CD8-positive, alpha-beta memory T cell (primary cell): ENCODE results near the gene FABP1. TPM values are rescaled to one million over a fixed set of nuclear protein-coding genes. Genes with fewer than 3 reads are reported as not detected.
A peak's percentile ranks its signal among the peaks of the same experiment; 100 is the strongest.

Experiments
- CTCF ChIA-PET: fragments of 350-600 bp; sonication (Branson Sonifier 250); formaldehyde crosslinking; loops from one replicate; lab custom pipeline; 2021; ENCODE audit warnings: antibody characterized with exemption; lab: Charles Lee
- POLR2A ChIA-PET: fragments of 350-600 bp; sonication (Branson Sonifier 250); formaldehyde crosslinking; loops from one replicate; lab custom pipeline; 2021; ENCODE audit warnings: antibody characterized with exemption; lab: Charles Lee
- DNase-seq, 5 donors: peaks; one replicate each; pipeline versions ENCODE4 v3.0.0 to v3.0.0-alpha.2; 2020 to 2022; ENCODE audit warnings: mixed read lengths in 1 of 5
- H3K27ac ChIP-seq: one replicate; pipeline ENCODE4 v1.7.0; 2013; ENCODE audit warnings: low read depth, mild to moderate bottlenecking, low read length, moderate library complexity
- H3K27me3 ChIP-seq: 2 replicates; pipeline ENCODE4 v1.7.0; 2013; ENCODE audit warnings: low read length, mild to moderate bottlenecking; ENCODE audit not compliant: insufficient read depth, poor library complexity, severe bottlenecking
- H3K36me3 ChIP-seq: 2 replicates; pipeline ENCODE4 v1.7.0; 2013; ENCODE audit warnings: mild to moderate bottlenecking, low read length, moderate library complexity; ENCODE audit not compliant: insufficient read depth
- H3K4me1 ChIP-seq: 2 replicates; pipeline ENCODE4 v1.7.0; 2013; ENCODE audit warnings: mild to moderate bottlenecking, low read length, moderate library complexity; ENCODE audit not compliant: insufficient read depth
- H3K4me3 ChIP-seq: 2 replicates; pipeline ENCODE4 v1.7.0; 2013; ENCODE audit warnings: mild to moderate bottlenecking, low read length
- H3K9me3 ChIP-seq: 2 replicates; pipeline ENCODE4 v1.7.0; 2013; ENCODE audit warnings: mild to moderate bottlenecking, low read length
- H3K27ac Mint-ChIP-seq, 8 donors: one replicate each; pipeline ENCODE4 v1.8.0; 2020 to 2021; ENCODE audit warnings: mixed read lengths in 8 of 8, mild to moderate bottlenecking in 6 of 8, inconsistent platforms in 3 of 8, moderate library complexity in 3 of 8
- H3K27me3 Mint-ChIP-seq, 2 donors: one replicate each; pipeline ENCODE4 v1.8.0; 2020 to 2021; ENCODE audit warnings: mixed read lengths in 2 of 2, mild to moderate bottlenecking in 1 of 2, moderate library complexity in 1 of 2
- H3K36me3 Mint-ChIP-seq, 3 donors: one replicate each; pipeline ENCODE4 v1.8.0; 2020 to 2021; ENCODE audit warnings: mixed read lengths in 3 of 3, inconsistent platforms in 1 of 3, mild to moderate bottlenecking in 1 of 3
- H3K4me1 Mint-ChIP-seq, 3 donors: one replicate each; pipeline ENCODE4 v1.8.0; 2020 to 2021; ENCODE audit warnings: mixed read lengths in 3 of 3, inconsistent platforms in 1 of 3, mild to moderate bottlenecking in 1 of 3
- H3K4me3 Mint-ChIP-seq, 7 donors: one replicate each; pipeline ENCODE4 v1.8.0; 2020 to 2021; ENCODE audit warnings: mixed read lengths in 7 of 7, mild to moderate bottlenecking in 6 of 7, moderate library complexity in 4 of 7, inconsistent platforms in 2 of 7
- H3K9me3 Mint-ChIP-seq, 5 donors: one replicate each; pipeline ENCODE4 v1.8.0; 2020 to 2022; ENCODE audit warnings: mixed read lengths in 5 of 5, mild to moderate bottlenecking in 3 of 5, moderate library complexity in 2 of 5, inconsistent platforms in 1 of 5
- polyA plus RNA-seq: library from polyadenylated mRNA; unstranded; fragments of 300-500 nt; fragmentation: Illumina TruSeq; gene quantifications from one replicate; pipeline ENCODE4 v1.2.3, GENCODE V29; 2021
- total RNA-seq, 2 experiments: library from RNA; stranded (reverse); gene quantifications; one replicate each; pipeline ENCODE4 v1.2.3, GENCODE V29; 2021

Gene FABP1
- total and polyA plus RNA-seq, 3 experiments from 2014 or later = not detected

DNA sequence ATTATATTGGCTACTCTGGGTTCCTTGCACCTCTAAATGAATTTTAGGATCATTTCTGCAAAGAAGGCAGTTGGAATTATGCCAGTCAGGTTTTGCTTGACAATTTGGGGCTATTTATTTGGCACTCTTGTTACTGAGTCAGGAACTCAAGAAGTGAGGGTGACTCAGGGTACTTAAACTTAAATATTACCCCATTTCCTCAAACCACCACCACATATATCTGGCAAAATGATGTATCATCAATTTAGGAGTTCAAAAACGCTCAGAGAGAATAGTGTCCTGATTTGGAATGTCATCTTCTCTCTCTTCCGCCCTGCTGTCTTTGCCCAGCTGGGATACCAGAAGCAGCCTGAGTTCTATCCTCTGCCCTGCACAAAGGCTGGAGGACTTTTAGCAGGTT lies 39.9 kb upstream of the FABP1 start:
- Histone ChIP-seq H3K4me1 (no peaks in the 10 kb centered on the region), H3K4me3 (no peak overlapping the region), H3K36me3 (no peaks in the 10 kb centered on the region), H3K9me3 (no peaks in the 10 kb centered on the region), H3K27me3 (no peaks in the 10 kb centered on the region), H3K27ac (no peak overlapping the region)
- DNase-seq = no peak
- Mint-ChIP-seq H3K27me3 (peaks cover 3 to 12% of the 10 kb centered on the region in 2 donors), H3K27ac (no peak overlapping the region), H3K4me1 (peaks cover 8 to 10% (median 9%) of the 10 kb centered on the region in 3 donors), H3K36me3 (peaks cover 0 to 7% (median 0%) of the 10 kb centered on the region in 3 donors), H3K9me3 (peaks cover 0 to 1% (median 0%) of the 10 kb centered on the region in 5 donors), H3K4me3 (no peak overlapping the region)
- ChIA-PET CTCF (interaction anchor here (1.3 to 2.6 kb wide), 2 partner anchors 8 to 11 kb away, joined by 3 to 10 read pairs; no protein-coding TSS in a partner anchor), POLR2A (no interaction called here)

DNA sequence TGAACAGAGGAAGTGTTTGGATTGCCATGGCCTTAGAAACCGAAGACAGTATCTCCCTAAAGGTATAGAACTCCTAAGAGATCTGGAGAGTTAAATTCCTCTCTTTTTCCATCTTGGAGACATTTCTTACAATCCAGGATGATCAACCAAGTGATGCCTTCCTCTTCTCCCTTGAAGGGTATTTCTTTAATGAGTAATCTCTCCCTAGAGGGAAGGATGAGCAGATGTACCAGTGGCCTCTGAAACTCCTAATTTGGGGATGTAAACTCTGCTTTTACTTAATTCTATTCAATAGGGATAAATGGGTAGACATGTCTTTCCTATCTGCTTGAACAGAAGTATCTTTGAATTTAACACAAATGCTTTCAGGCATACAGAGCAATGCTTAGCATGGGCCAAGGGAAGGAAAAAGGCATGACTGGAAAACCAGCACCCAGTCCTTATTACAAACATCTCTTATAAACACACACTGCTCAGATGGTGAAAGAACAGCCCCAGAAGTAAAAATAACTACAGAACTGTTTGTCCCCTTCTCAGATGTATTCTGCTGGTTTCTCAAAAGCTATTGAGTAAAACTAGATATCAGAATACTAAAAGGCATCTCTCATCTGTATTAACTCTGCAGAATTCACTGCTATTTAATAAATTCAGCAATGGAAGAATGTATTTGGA lies 37.6 kb upstream of the FABP1 start:
- no peaks in the 10 kb centered on the region for H3K27me3 ChIP-seq

DNA sequence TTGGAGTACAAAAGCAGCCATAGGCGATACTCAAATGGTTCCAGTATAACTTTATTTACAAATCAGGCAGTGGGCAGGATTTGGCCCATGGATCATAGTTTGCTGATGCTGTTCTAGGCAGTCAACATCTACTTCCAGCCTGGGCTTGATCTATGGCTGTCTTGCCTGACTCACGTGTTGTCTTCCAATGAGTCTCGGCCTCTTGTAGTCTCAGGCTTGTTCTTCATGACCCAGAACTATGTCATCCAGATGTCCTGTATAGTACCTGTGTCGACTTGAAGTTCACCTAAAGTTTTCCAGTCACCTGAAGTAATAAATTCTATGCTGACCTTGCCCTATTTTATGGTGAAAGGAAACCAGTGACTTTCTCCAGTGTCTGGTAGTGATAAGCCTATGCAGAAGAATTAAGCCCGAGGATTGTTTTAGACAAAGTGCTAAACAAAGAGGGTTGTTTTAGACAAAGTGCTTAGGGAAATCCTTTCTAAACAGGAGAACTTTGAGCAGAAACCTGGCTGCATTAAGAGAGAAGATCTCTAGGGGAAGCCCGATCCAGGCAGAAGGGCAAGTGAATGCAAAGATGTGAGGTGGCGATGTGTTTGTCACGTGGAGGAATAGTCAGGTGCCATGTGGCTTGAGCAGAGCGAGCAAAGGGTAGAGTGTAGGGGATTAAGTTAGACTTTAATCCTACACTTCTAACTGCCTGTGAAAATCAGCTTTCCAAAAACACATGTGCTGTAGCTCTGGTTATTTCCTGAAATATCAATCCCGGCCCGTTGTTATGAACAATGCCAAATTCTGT lies 33.8 kb upstream of the FABP1 start:
- no peak overlapping the region for H3K27ac ChIP-seq
- Mint-ChIP-seq H3K27ac (no peak overlapping the region), H3K4me1 (no peaks in the 10 kb centered on the region), H3K36me3 (no peaks in the 10 kb centered on the region), H3K9me3 (no peaks in the 10 kb centered on the region), H3K27me3 (peaks cover 2 to 4% of the 10 kb centered on the region in 2 donors), H3K4me3 (no peak overlapping the region)
- no peaks in the 10 kb centered on the region for H3K4me1 ChIP-seq
- ChIA-PET POLR2A (no interaction called here), CTCF (interaction anchor here (3.9 kb wide), 1 partner anchor 101 kb away, joined by 34 read pairs; no protein-coding TSS in a partner anchor)
- no peaks in the 10 kb centered on the region for H3K36me3 ChIP-seq
- no peaks in the 10 kb centered on the region for H3K27me3 ChIP-seq
- H3K4me3 ChIP-seq = no peak overlapping the region
- no peak for DNase-seq
- H3K9me3 ChIP-seq = no peaks in the 10 kb centered on the region

More for the DNA sequence above, 37.6 kb upstream of the FABP1 start:
- Histone ChIP-seq H3K4me3 (no peak overlapping the region), H3K9me3 (no peaks in the 10 kb centered on the region), H3K4me1 (no peaks in the 10 kb centered on the region), H3K27ac (no peak overlapping the region), H3K36me3 (no peaks in the 10 kb centered on the region)
- Mint-ChIP-seq H3K27ac (no peak overlapping the region), H3K36me3 (peaks cover 0 to 7% (median 0%) of the 10 kb centered on the region in 3 donors), H3K27me3 (peaks cover 0 to 3% of the 10 kb centered on the region in 2 donors), H3K4me3 (no peak overlapping the region), H3K9me3 (peaks cover 0 to 1% (median 0%) of the 10 kb centered on the region in 5 donors), H3K4me1 (peaks cover 0 to under 1% (median 0%) of the 10 kb centered on the region in 3 donors)
- no peak for DNase-seq
- ChIA-PET CTCF (interaction anchor here (1.8 kb wide), 1 partner anchor 105 kb away, joined by 6 read pairs; no protein-coding TSS in a partner anchor), POLR2A (no interaction called here)

DNA sequence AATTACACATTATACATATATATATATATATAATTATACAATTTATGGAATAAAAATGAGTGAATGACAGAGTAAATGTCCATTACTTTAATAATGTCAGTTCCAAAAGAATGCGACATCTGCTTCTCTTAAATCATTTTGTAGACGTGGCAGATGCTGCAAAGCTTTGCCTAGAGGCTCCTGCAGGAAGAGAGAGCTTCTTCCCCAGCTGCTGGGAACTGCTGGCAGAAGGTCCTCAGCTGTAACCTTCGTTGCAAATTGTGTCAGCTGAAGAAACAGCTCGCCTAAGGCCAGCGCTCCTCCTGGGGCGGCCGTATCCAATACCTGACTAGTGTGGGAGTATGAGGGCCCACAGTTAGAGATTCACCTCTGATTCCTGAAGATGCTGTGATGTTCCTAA lies 32.7 kb upstream of the FABP1 start:
- ChIA-PET POLR2A (no interaction called here), CTCF (interaction anchor here (1.3 to 3.9 kb wide), 7 partner anchors 8 to 100 kb away, joined by 4 to 34 read pairs (median 5); no protein-coding TSS in a partner anchor)
- Histone ChIP-seq H3K9me3 (no peaks in the 10 kb centered on the region), H3K4me3 (no peak overlapping the region), H3K27me3 (no peaks in the 10 kb centered on the region), H3K27ac (no peak overlapping the region), H3K36me3 (no peaks in the 10 kb centered on the region), H3K4me1 (no peaks in the 10 kb centered on the region)
- no peak overlapping the region for H3K27ac Mint-ChIP-seq
- peaks cover 2 to 4% of the 10 kb centered on the region in 2 donors for H3K27me3 Mint-ChIP-seq
- no peak for DNase-seq
- no peaks in the 10 kb centered on the region for H3K4me1 Mint-ChIP-seq
- no peaks in the 10 kb centered on the region for H3K9me3 Mint-ChIP-seq
- H3K36me3 Mint-ChIP-seq = no peaks in the 10 kb centered on the region
- no peak overlapping the region for H3K4me3 Mint-ChIP-seq

DNA sequence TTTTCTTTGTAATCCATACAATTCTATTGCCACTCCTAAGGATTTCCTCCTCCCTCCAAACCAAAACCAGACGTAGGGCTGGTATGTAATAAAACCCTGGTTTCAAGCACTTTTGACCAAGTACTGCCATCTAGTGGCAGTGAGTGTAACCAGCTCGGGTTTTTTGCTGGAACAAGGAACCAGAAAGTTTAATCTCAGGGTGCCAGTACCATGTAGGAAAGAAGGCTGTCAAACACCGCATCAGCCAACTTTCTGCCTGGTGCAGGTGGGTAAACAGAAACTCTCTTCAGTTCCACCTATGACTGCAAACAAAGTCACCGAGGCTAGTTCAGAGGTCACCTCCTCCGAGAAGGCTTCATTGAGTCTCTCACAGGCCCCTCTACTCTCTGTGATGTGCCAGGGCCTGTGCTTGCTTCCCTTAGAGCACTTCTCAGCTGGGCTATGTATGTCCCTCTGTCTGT lies 32.1 kb upstream of the FABP1 start:
- H3K36me3 Mint-ChIP-seq = no peaks in the 10 kb centered on the region
- POLR2A ChIA-PET = no interaction called here
- no peak overlapping the region for H3K4me3 Mint-ChIP-seq

DNA sequence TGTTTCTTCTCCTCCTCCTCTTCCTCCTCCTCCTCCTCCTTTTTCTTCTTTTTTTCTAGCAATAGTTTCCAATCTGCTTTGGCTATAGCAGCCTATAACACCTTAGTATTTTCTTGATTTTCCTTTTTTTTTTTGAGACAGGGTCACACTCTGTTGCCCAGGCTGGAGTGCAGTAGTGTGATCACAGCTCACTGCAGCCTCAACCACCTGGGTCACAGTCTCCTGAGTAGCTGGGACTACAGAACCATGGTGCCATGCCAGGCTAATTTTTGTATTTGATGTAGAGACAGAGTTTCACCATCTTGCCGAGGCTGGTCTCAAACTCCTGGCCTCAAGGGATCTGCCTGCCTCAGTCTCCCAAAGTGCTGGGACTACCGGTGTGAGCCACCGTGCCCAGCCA lies 31.6 kb upstream of the FABP1 start:
- DNase-seq = no peak
- H3K27ac Mint-ChIP-seq = no peak overlapping the region
- H3K4me3 Mint-ChIP-seq = no peak overlapping the region
- no peaks in the 10 kb centered on the region for H3K9me3 ChIP-seq
- H3K27ac ChIP-seq = no peak overlapping the region
- no peaks in the 10 kb centered on the region for H3K27me3 ChIP-seq
- no peaks in the 10 kb centered on the region for H3K9me3 Mint-ChIP-seq
- H3K36me3 Mint-ChIP-seq = no peaks in the 10 kb centered on the region
- H3K4me1 ChIP-seq = no peaks in the 10 kb centered on the region
- H3K4me1 Mint-ChIP-seq = no peaks in the 10 kb centered on the region
- CTCF ChIA-PET = interaction anchor here (1.3 to 3.9 kb wide), 7 partner anchors 7 to 99 kb away, joined by 4 to 34 read pairs (median 5); no protein-coding TSS in a partner anchor
- peaks cover 2 to 4% of the 10 kb centered on the region in 2 donors for H3K27me3 Mint-ChIP-seq
- no peak overlapping the region for H3K4me3 ChIP-seq
- no peaks in the 10 kb centered on the region for H3K36me3 ChIP-seq
- POLR2A ChIA-PET = no interaction called here

More for the DNA sequence above, 32.1 kb upstream of the FABP1 start:
- H3K27ac ChIP-seq = no peak overlapping the region
- H3K4me3 ChIP-seq = no peak overlapping the region
- no peaks in the 10 kb centered on the region for H3K9me3 ChIP-seq
- Mint-ChIP-seq H3K9me3 (no peaks in the 10 kb centered on the region), H3K27me3 (peaks cover 2 to 4% of the 10 kb centered on the region in 2 donors), H3K27ac (no peak overlapping the region), H3K4me1 (no peaks in the 10 kb centered on the region)
- no peaks in the 10 kb centered on the region for H3K4me1 ChIP-seq
- CTCF ChIA-PET = interaction anchor here (1.3 to 3.9 kb wide), 7 partner anchors 8 to 99 kb away, joined by 4 to 34 read pairs (median 5); no protein-coding TSS in a partner anchor
- H3K27me3 ChIP-seq = no peaks in the 10 kb centered on the region
- H3K36me3 ChIP-seq = no peaks in the 10 kb centered on the region
- peak; percentile 5 to 70 (median 37) for DNase-seq

DNA sequence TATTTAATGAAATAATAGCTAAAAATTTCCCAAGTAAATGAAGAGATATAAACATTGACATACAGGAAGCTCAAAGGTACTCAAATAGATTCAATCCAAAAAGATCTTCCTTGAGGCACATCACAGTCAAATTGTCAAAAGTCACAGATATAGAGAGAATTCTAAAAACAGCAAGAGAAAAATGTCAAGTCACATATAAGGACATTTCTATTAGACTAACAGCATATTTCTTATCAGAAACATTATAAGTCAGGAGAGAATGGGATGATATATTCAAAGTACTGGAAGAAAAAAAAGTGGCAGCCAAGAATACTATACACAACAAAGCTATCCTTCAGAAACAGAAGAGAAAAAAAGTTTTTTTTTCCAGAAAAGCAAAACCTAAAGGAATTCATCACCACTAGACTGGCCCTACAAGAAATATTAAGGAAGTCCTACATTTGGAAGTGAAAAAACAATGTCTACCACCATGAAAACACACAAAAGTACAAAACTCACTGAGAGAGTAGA lies 21.1 kb upstream of the FABP1 start:
- no peak overlapping the region for H3K4me3 Mint-ChIP-seq
- peaks cover 0 to 7% (median 0%) of the 10 kb centered on the region in 3 donors for H3K36me3 Mint-ChIP-seq
- CTCF ChIA-PET = no interaction called here
- POLR2A ChIA-PET = no interaction called here
- H3K9me3 ChIP-seq = peaks cover 7% of the 10 kb centered on the region
- no peak overlapping the region for H3K4me3 ChIP-seq
- H3K36me3 ChIP-seq = no peaks in the 10 kb centered on the region
- DNase-seq = no peak
- peaks cover 28 to 46% of the 10 kb centered on the region in 2 donors for H3K27me3 Mint-ChIP-seq
- no peak overlapping the region for H3K27ac Mint-ChIP-seq
- peaks cover 30 to 37% (median 32%) of the 10 kb centered on the region in 5 donors for H3K9me3 Mint-ChIP-seq
- H3K4me1 Mint-ChIP-seq = no peaks in the 10 kb centered on the region
- H3K27ac ChIP-seq = no peak overlapping the region
- peaks cover 4% of the 10 kb centered on the region for H3K27me3 ChIP-seq
- no peaks in the 10 kb centered on the region for H3K4me1 ChIP-seq
